Common myeloid progenitor, CD34-positive (primary cell): ENCODE data around the gene STEAP2. TPM values are rescaled to one million over a fixed set of nuclear protein-coding genes. Genes with fewer than 3 reads are reported as not detected.

ENCODE experiments used
- CTCF ChIA-PET: fragments of 350-600 bp; sonication (Branson Sonifier 250); formaldehyde crosslinking; loops from one replicate; lab custom pipeline; 2021; ENCODE audit warnings: antibody characterized with exemption; lab: Charles Lee
- POLR2A ChIA-PET: fragments of 350-600 bp; sonication (Branson Sonifier 250); formaldehyde crosslinking; loops from one replicate; lab custom pipeline; 2021; ENCODE audit warnings: antibody characterized with exemption; lab: Charles Lee
- DNase-seq, 3 donors: peaks; one replicate each; pipeline versions ENCODE4 v3.0.0 to v3.0.0-alpha.2; 2013
- H3K27ac ChIP-seq, 2 experiments: 1 replicate in 1 of 2; 2 replicates in 1 of 2; pipeline ENCODE4 v1.7.0; 2013; ENCODE audit warnings: inconsistent platforms in 2 of 2, low read length in 2 of 2, mild to moderate bottlenecking in 2 of 2, low read depth in 1 of 2, moderate library complexity in 1 of 2; ENCODE audit not compliant: severe bottlenecking in 2 of 2, insufficient read depth in 1 of 2, poor library complexity in 1 of 2
- H3K27me3 ChIP-seq, 5 experiments: replicated peaks in 2 of 5; 1 replicate in 3 of 5; 2 replicates in 2 of 5; pipeline versions ENCODE4 v1.6.1 to v1.7.0; 2013; ENCODE audit warnings: low read length in 4 of 5, mild to moderate bottlenecking in 2 of 5, moderate library complexity in 2 of 5, inconsistent platforms in 1 of 5; ENCODE audit not compliant: insufficient read depth in 5 of 5, control insufficient read depth in 4 of 5
- H3K36me3 ChIP-seq, 4 experiments: 1 replicate in 2 of 4; 2 replicates in 2 of 4; pipeline versions ENCODE4 v1.6.1 to v1.7.0; 2013; ENCODE audit warnings: low read length in 3 of 4, control low read depth in 1 of 4, mild to moderate bottlenecking in 1 of 4; ENCODE audit not compliant: control insufficient read depth in 4 of 4, insufficient read depth in 4 of 4
- H3K4me1 ChIP-seq, 4 experiments: 1 replicate in 3 of 4; 2 replicates in 1 of 4; pipeline versions ENCODE4 v1.6.1 to v1.7.1; 2013; ENCODE audit warnings: low read length in 3 of 4, mild to moderate bottlenecking in 3 of 4, control low read depth in 1 of 4, inconsistent platforms in 1 of 4, moderate library complexity in 1 of 4; ENCODE audit not compliant: control insufficient read depth in 4 of 4, insufficient read depth in 4 of 4; ENCODE audit errors: control extremely low read depth in 1 of 4
- H3K4me3 ChIP-seq, 7 experiments: 1 replicate in 4 of 7; 2 replicates in 3 of 7; pipeline versions ENCODE4 v1.5.1 to v1.7.0; 2013; ENCODE audit warnings: mild to moderate bottlenecking in 7 of 7, low read length in 6 of 7, moderate library complexity in 6 of 7, inconsistent platforms in 2 of 7, low read depth in 2 of 7, control low read depth in 1 of 7; ENCODE audit not compliant: insufficient read depth in 4 of 7, control insufficient read depth in 1 of 7; ENCODE audit errors: extremely low read depth in 1 of 7
- H3K9me3 ChIP-seq, 5 experiments: 1 replicate in 4 of 5; 2 replicates in 1 of 5; pipeline versions ENCODE4 v1.6.1 to v1.7.1; 2013; ENCODE audit warnings: low read length in 4 of 5, mild to moderate bottlenecking in 2 of 5, inconsistent platforms in 1 of 5, low read depth in 1 of 5, moderate library complexity in 1 of 5; ENCODE audit not compliant: control insufficient read depth in 4 of 5, insufficient read depth in 2 of 5; ENCODE audit errors: control extremely low read depth in 1 of 5
- WGBS: methylation state at CpG from one replicate; pipeline ENCODE4 v1.1.5; 2013; ENCODE audit not compliant: insufficient coverage; 5-methylcytosine and 5-hydroxymethylcytosine counted together
- polyA plus RNA-seq: library from polyadenylated mRNA; unstranded; fragments of 120-200 nt; gene quantifications from one replicate; pipeline ENCODE4 v1.2.1, GENCODE V29; 2013

STEAP2 gene
- 0.54 TPM for polyA plus RNA-seq

GRCh38 chr7:90211391-90212148 is at the start of gene STEAP2:
Gene STEAP2, plus strand, starts transcription at chr7:90211740. Its CDS starts 13,343 bp downstream, at chr7:90225083.
- Histone ChIP-seq H3K4me3 (peak within 1 kb of the TSS; percentile 17 to 77 (median 45)), H3K27me3 (peaks cover 3 to 35% (median 26%) of the 10 kb centered on the region in 5 experiments), H3K9me3 (peaks cover 0 to 1% (median 0%) of the 10 kb centered on the region in 5 experiments), H3K4me1 (peaks cover 4 to 14% (median 8%) of the 10 kb centered on the region in 4 experiments), H3K27ac (no peak within 1 kb of the TSS), H3K36me3 (no peaks in the 10 kb centered on the region)
- ChIA-PET POLR2A (interaction anchor here (0.6 kb wide), 1 partner anchor 73 kb away, joined by 3 read pairs; no protein-coding TSS in a partner anchor), CTCF (interaction anchor here (0.8 to 1.7 kb wide), 11 partner anchors 11 to 212 kb away, joined by 3 to 9 read pairs (median 4); partner anchors contain the start of gene STEAP1)
- peak; percentile 76 to 91 (median 89) for DNase-seq
- under 1% methylated on average over 53 of the region's 73 CpGs for WGBS

- no peak overlapping the region for H3K4me3 ChIP-seq
- H3K9me3 ChIP-seq, result no peaks in the 10 kb centered on the region
- no peak overlapping the region for H3K27ac ChIP-seq
- H3K36me3 ChIP-seq, result no peaks in the 10 kb centered on the region
- no peak for DNase-seq
- CTCF ChIA-PET, result no interaction called here
- POLR2A ChIA-PET, result no interaction called here
- WGBS, result 100% methylated on average over 4 of the region's 5 CpGs
- no peaks in the 10 kb centered on the region for H3K4me1 ChIP-seq
- peaks cover 0 to 2% (median 0%) of the 10 kb centered on the region in 5 experiments for H3K27me3 ChIP-seq
Measured at GRCh38 chr7:90163534-90163933, 48.0 kb upstream of the STEAP2 start.

- peaks cover 0 to 4% (median 0%) of the 10 kb centered on the region in 5 experiments for H3K9me3 ChIP-seq
- CTCF ChIA-PET, result interaction anchor here (1.4 kb wide), 1 partner anchor 82 kb away, joined by 3 read pairs; no protein-coding TSS in a partner anchor
- 100% methylated on average over 2 of the region's 2 CpGs for WGBS
- H3K36me3 ChIP-seq, result no peaks in the 10 kb centered on the region
- H3K27ac ChIP-seq, result no peak overlapping the region
- POLR2A ChIA-PET, result no interaction called here
- no peak overlapping the region for H3K4me3 ChIP-seq
- DNase-seq, result no peak
- no peaks in the 10 kb centered on the region for H3K4me1 ChIP-seq
- peaks cover 0 to 2% (median 0%) of the 10 kb centered on the region in 5 experiments for H3K27me3 ChIP-seq
Measured at GRCh38 chr7:90165724-90166123, 45.8 kb upstream of the STEAP2 start.

- Histone ChIP-seq H3K9me3 (peaks cover 0 to 4% (median 0%) of the 10 kb centered on the region in 5 experiments), H3K36me3 (no peaks in the 10 kb centered on the region), H3K27me3 (peaks cover 0 to 2% (median 0%) of the 10 kb centered on the region in 5 experiments), H3K4me3 (no peak overlapping the region), H3K4me1 (no peaks in the 10 kb centered on the region), H3K27ac (no peak overlapping the region)
- ChIA-PET CTCF (interaction anchor here (1.4 kb wide), 1 partner anchor 82 kb away, joined by 3 read pairs; no protein-coding TSS in a partner anchor), POLR2A (no interaction called here)
- no peak for DNase-seq
- WGBS, result 73% methylated on average over 2 of the region's 3 CpGs
Measured at GRCh38 chr7:90166153-90166552, 45.4 kb upstream of the STEAP2 start.

- H3K27me3 ChIP-seq, result peaks cover 0 to 2% (median 0%) of the 10 kb centered on the region in 5 experiments
- WGBS, result 90% methylated on average over 3 of the region's 4 CpGs
- peaks cover 0 to 4% (median 0%) of the 10 kb centered on the region in 5 experiments for H3K9me3 ChIP-seq
- H3K36me3 ChIP-seq, result no peaks in the 10 kb centered on the region
- ChIA-PET POLR2A (interaction anchor here (0.6 kb wide), 1 partner anchor 363 kb away, joined by 3 read pairs; no protein-coding TSS in a partner anchor), CTCF (interaction anchor here (1.0 to 1.3 kb wide), 2 partner anchors 13 to 93 kb away, joined by 4 read pairs; partner anchors contain the start of gene STEAP1)
- H3K4me1 ChIP-seq, result no peaks in the 10 kb centered on the region
- no peak overlapping the region for H3K27ac ChIP-seq
- no peak overlapping the region for H3K4me3 ChIP-seq
- DNase-seq, result no peak
Measured at GRCh38 chr7:90167361-90167760, 44.2 kb upstream of the STEAP2 start.

- Histone ChIP-seq H3K4me3 (no peak overlapping the region), H3K27ac (no peak overlapping the region), H3K36me3 (no peaks in the 10 kb centered on the region), H3K4me1 (no peaks in the 10 kb centered on the region), H3K27me3 (peaks cover 0 to 2% (median 0%) of the 10 kb centered on the region in 5 experiments), H3K9me3 (peaks cover 0 to 4% (median 0%) of the 10 kb centered on the region in 5 experiments)
- POLR2A ChIA-PET, result no interaction called here
- DNase-seq, result no peak
- WGBS, result no CpG with 5 or more reads among the region's 1 CpG
- CTCF ChIA-PET, result no interaction called here
Measured at GRCh38 chr7:90169891-90170290, 41.6 kb upstream of the STEAP2 start.

GRCh38 chr7:90172121-90172520 is 39.4 kb upstream of the STEAP2 start:
- H3K4me1 ChIP-seq, result no peaks in the 10 kb centered on the region
- CTCF ChIA-PET, result interaction anchor here (1.6 kb wide), 1 partner anchor 18 kb away, joined by 4 read pairs; the partner anchor contains the start of gene STEAP1

More at GRCh38 chr7:90172121-90172520, 39.4 kb upstream of the STEAP2 start:
- POLR2A ChIA-PET, result no interaction called here
- Histone ChIP-seq H3K36me3 (no peaks in the 10 kb centered on the region), H3K27ac (no peak overlapping the region), H3K27me3 (no peaks in the 10 kb centered on the region), H3K9me3 (peaks cover 0 to 11% (median 7%) of the 10 kb centered on the region in 5 experiments), H3K4me3 (no peak overlapping the region)
- DNase-seq, result no peak
- 100% methylated on average over 1 of the region's 2 CpGs for WGBS
